LNCaP clone FGC (cell line): ENCODE measurements around the gene BPIFB3.
A peak's percentile ranks its signal among the peaks of the same experiment; 100 is the strongest.

Source experiments
- DNase-seq: peaks from one replicate; pipeline ENCODE4 v3.0.0-alpha.2; 2011; ENCODE audit warnings: low read depth
- H3K4me3 ChIP-seq: 2 replicates; pipeline ENCODE4 v1.5.1; 2011; ENCODE audit warnings: mild to moderate bottlenecking, low read depth, low read length, control low read depth
- CTCF ChIP-seq: IDR thresholded peaks from 2 replicates; pipeline ENCODE4 v1.5.1; 2012; ENCODE audit warnings: mild to moderate bottlenecking; ENCODE audit not compliant: control insufficient read depth, insufficient read depth; ENCODE audit errors: extremely low read depth

BPIFB3 gene

GRCh38 chr20:33007376-33008335, 46.0 kb upstream of the BPIFB3 start, which contains the start of gene BPIFB2:
TSS of gene BPIFB2 (plus strand) at chr20:33007704. CDS start at chr20:33008575, 871 bp downstream.
- DNase-seq, result no peak
- H3K4me3 ChIP-seq, result no peak within 1 kb of the TSS
- no peak for TF ChIP-seq CTCF

- no peak overlapping the region for H3K4me3 ChIP-seq
- no peak for TF ChIP-seq CTCF
- no peak for DNase-seq
These were observed 45.1 kb upstream of the BPIFB3 start for GRCh38 chr20:33008336-33009213.

- DNase-seq, result no peak
- H3K4me3 ChIP-seq, result no peak overlapping the region
- TF ChIP-seq CTCF, result no peak
These were observed 44.2 kb upstream of the BPIFB3 start for GRCh38 chr20:33009214-33010132.

- no peak overlapping the region for H3K4me3 ChIP-seq
- DNase-seq, result peak; percentile 57
- no peak for TF ChIP-seq CTCF
These were observed 43.6 kb upstream of the BPIFB3 start for GRCh38 chr20:33010133-33010504.

- TF ChIP-seq CTCF, result no peak
- DNase-seq, result no peak
- no peak overlapping the region for H3K4me3 ChIP-seq
These were observed 42.8 kb upstream of the BPIFB3 start for GRCh38 chr20:33010674-33011449.
